CD4-positive, alpha-beta T cell treated with Interleukin-4 for 1 hour (primary cell): Measurements from ENCODE around the gene CFAP97D1.

Experiments used
- DNase-seq, 2 donors: peaks; one replicate each; pipeline ENCODE4 v3.0.0-alpha.2; 2020 to 2022

Gene CFAP97D1

DNA sequence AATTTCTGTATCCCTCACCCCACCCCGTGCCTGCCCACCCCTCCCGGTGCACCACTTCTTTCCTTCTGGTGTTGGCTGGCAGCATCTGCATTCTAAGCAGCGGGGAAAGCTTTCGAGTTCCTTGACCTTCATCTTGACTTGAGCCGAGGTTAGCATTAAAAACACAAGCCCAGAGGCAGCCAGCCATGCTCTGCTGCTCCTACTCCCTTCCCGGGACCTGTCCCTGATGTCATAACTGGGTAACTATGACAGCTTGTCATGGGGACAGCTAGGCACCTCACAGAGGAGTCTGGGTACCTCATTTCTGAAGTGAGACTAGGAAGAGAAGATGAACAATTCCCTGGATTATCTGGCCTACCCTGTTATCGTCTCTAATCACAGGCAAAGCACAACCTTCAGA is at the start of gene CFAP97D1:
TSS of gene CFAP97D1 (plus strand) at position 301 of the 400 bp plus-strand sequence. CDS start at position 329, 28 bp downstream.
- DNase-seq: no peak

DNA sequence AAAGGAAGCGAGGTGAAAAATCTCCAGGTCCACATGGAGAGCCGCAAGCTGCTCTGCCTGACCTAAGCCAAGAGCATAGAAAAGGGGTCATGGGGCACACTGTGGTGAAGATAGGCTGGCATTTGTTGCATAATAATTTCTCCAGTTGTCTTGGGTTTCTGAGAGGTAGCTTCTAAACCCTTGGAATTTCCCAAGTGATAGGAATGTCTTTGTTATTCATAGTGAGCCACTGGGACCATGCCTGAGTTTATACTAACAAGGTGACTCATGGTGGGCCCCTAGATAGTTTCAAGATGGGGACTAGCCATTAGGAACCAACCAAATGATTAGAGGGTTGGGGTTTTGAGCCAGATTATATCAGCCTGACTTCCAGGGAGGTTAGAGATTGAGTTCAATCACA is 47.3 kb upstream of the CFAP97D1 start:
- no peak for DNase-seq

DNA sequence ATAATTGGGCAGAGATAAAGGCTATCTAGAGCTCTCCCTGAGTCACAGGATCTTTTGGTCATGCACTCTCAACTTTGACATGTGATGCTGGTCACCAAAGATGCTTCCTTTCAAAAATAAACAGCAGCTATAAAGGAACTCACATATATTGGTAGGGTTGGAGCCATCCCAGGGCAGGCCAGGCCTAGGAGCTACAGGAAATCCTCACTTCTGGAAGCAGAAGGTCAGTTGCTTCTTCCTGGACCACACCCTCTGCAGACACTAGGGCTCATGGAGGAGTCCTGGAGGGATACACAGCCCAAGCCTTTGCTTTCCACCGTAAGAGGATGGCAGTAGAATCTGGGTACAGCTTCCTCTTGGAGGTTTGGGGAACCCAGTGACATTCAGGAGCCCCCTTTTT is 46.3 kb upstream of the CFAP97D1 start:
- DNase-seq: no peak

DNA sequence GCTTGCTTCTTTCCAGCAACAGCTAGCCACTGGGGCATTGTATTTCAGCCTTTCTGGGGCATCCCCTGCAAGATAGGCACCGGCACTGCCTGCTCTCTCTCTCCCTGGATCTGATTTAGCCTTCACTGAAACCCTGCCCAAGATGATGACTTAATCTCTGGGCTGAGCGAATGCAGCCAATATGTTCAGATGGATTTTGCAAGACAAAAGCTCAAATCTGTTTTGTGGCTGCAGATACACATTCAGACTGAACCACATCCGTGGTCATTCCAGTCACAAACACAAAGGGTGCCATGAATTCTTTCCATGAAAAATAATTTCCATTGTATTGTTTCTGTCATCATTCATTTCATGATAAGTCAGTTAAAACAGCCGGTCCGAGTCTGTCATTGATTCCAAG is 45.9 kb upstream of the CFAP97D1 start:
- DNase-seq: no peak

DNA sequence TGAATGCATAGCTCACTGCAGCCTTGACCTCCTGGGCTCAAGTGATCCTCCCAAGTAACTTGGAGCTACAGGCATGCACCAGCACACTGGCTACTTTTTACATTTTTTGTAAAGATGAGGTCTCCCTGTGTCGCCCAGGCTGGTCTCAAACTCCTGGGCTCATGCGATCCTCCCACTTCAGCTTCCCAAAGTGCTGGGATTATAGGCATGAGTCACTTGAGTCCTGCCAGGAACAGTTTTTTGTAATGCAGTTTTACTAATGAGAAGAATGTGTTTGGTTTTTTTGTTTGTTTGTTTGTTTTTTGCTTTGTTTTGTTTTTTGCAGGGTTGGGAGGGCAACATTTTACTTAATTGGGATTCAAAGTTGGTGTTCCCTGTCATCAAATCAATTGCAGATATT is 43.8 kb upstream of the CFAP97D1 start:
- DNase-seq: no peak

DNA sequence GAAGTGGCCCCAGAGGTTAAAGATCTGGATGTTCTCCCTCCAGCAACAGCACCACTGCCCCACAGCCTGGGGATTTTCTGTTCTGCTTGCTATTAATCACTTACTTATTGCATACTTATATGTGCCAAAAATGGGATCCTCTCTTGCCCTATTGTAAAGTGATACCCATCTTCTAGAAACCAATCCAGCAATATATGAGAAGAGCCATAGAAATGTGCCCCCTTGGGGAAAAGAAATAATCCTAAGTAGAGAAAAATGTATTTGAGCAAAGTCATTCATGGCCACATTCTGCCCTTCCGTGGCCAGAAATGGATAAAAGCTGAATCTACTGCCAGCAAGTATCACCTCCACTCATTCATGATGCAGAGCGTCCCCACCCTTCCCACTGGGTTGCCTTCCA is 42.5 kb upstream of the CFAP97D1 start:
- DNase-seq: no peak

DNA sequence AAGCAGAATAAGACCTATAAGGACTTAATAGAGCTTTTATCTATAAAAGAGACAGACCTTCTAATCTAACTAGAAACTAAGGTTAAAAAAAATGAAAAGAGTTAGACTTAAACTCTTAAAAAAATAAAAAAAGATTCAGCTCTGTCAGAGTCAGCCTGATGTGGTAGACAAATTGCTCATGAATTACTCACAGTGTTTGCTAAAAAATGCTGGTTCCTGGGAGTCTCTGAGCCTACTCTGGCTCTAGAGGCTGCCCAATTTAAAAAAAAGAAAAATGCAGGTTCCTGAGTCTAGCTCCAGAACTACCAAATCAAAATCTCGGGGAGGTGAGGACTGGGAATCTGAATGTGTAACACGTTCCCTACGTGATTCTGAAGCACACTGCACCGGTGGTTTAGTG is 39.7 kb upstream of the CFAP97D1 start:
- no peak for DNase-seq

DNA sequence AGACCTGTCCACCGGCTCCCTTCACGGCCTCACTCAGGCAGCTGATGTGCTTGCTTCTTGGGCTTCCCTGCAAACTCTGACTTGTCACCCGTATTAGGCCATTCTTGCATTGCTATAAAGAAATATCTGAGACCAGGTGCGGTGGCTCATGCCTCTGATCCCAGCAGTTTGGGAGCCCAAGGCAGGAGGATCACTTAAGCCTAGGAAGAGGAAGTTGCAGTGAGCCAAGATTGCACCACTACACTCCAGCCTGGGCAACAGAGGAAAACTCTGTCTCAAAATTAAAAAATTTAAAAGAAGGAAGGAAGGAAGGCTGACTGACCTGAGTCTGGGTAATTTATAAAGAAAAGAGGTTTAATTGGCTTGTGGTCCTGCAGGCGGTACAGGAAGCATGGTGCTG is 38.6 kb upstream of the CFAP97D1 start:
- no peak for DNase-seq

DNA sequence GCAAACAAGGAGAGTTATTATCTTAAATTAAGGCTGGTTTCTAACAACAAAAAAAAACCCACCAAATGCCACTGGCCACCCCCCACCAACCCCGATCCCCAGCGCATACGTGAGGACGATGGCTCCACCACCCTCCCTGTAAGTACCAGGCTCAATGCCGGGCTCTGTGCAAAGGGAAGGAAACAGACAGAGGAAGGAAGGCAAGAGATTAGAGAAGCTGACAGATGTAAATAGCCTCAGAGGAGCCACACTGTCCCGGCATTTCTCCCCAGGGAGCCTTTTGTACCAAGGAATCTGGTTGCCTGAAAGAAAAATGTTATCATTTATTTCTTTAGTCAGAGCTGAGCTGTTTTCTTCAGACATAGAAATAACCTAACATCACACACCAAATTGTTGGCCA is 34.7 kb upstream of the CFAP97D1 start:
- no peak for DNase-seq

DNA sequence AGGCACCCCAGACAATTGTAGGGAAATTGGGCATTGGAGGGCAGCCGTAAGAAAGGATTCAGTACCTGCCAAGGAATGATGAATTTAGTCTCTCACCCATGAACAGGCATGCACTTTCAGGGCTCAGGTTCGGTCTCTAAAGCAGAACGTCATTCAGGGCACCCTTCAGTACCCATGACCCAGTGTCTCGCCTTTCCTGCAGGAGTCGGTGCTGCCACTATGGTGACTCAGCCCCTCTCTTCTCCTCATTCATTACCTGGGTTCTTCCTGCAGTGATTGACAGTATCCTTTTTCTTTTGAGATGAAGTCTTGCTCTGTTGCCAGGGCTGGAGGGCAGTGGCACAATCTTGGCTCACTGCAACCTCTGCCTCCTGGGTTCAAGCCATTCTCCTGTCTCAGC is 30.1 kb upstream of the CFAP97D1 start:
- DNase-seq: no peak

DNA sequence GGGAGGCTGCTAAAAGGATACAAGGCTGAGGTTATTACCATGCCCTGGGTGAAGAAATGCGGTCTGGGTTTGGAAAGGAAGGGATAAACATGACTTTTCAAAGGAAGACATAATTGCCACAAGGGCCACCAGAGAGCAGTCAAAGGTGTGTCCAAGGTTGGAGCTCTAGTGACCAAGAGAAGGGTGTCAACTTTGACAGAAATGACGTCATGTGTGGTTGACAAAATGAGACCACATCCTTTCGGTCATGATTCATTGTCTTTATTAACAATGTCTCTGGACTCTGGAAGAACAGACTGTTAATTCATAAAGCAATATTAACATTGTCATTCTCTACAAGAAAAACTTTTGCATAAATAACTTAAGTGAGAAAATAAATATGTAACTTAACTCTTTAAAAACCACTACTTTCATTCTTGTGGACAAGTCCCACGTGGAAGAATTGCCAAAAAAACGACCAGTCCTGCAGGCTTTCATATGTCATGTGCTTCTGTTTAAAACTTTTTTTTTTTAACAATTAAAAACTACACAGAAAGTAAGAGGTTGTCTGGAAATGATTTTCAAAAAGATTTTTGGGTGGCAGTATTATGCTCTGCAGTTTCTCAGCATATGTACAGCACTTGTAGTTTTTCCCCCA is 26.6 kb upstream of the CFAP97D1 start:
- DNase-seq: peak in 1 of 2 donors; percentile 14

DNA sequence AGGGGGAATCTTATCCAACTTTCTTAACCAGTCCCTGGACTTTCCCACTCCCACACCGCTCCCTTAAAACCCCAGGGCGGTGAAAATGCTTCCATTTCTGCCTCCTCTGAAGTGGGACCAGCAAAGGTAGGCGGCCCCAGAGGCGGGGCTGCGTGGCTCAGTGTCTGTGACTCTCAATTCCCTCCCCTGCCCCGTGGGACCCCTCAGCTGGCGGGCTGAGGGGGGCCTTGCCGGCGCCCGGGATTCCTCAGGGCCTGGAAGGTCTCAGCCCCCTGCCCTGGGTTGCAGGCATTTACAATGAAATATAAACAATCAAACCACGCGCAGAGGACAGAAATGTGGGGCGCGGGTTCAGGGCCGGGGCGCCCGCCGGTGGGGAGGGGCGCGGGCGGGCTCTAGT is 25.3 kb upstream of the CFAP97D1 start:
- DNase-seq: no peak

DNA sequence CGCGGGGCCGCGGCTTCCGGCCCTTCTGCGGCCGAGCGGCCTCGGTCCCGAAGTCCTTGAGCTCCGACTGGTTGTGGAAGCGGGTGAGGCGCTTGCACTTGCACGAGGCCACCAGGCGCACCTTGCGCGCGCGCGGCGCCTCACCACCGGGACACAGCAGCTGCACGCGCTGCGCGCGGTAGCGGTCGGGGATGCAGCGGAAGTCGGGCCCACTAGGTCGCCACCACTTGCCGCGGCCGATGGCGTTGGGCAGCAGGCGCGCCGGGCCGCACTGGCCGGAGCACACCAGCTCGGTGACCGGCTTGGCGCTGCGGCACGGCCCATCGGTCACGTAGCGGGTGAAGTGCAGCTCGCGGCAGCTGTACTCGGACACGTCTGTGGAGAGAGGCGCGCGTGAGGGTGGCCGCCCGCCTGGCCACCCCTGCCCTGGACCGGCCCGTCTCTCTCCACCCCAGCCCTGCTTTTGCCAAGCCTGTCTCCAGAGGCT is 24.8 kb upstream of the CFAP97D1 start:
- no peak for DNase-seq

DNA sequence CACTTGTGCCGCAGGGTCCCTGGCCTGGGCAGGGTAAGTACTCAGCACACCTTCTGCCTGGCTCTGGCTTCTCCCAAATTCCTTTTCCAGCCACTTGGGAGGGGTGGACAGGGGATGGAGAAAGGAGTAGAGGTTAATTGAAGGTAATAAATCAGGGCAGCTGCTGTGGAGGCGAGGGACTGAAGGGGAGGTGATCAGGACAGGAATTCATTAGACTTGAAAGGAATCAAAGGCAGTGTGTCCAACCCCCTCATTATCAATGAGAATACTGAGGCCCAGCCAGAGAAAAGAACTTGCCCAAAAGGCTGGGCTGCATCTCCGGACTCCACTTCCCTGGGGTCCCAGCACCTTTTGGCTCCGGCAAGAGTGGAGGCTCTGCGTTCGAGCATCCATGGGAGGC is 24.0 kb upstream of the CFAP97D1 start:
- DNase-seq: no peak

DNA sequence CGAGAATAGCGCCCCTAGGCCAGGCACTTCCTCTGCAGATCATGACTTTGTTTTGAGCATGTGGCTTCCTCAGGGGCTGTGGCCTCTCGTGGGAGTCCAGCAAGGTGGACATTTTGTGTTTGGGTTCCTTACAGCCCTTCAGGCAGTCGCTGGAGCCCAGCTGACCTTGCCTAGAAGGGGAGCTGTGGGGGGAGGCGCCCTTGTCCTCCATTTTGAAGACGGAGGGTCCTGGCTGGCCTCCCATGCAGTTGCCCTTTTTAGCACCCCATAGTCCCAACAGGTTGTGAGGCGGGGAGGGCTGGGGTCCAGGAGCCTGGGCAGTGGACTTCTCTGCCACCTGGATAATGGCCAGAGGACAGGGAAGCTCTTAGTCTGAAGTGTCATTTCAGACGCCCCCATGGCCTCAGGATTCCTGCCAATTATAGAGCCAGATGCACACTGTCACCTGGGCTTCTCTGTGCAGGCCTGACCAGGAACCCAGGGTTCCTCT is 23.0 kb upstream of the CFAP97D1 start:
- no peak for DNase-seq

DNA sequence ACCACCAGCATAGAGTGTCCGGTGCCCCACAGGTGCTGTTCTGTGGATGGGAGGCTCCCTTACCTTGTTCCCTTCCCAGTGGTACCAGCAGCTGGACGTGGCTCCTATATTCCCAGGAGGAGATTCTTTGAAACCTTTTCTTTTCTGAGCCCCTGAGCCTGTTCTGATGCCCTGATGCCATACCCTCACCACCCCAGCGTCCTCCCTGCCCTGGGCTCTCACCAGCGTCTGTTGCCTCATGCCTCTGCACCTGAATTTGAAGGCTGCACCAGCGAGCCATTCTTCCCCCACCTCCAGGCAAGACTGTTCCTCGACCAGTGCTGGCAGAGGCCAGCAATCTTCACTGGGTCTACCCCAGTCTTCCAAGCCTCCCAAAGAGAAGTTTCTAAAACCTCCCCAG is 22.1 kb upstream of the CFAP97D1 start:
- DNase-seq: no peak

DNA sequence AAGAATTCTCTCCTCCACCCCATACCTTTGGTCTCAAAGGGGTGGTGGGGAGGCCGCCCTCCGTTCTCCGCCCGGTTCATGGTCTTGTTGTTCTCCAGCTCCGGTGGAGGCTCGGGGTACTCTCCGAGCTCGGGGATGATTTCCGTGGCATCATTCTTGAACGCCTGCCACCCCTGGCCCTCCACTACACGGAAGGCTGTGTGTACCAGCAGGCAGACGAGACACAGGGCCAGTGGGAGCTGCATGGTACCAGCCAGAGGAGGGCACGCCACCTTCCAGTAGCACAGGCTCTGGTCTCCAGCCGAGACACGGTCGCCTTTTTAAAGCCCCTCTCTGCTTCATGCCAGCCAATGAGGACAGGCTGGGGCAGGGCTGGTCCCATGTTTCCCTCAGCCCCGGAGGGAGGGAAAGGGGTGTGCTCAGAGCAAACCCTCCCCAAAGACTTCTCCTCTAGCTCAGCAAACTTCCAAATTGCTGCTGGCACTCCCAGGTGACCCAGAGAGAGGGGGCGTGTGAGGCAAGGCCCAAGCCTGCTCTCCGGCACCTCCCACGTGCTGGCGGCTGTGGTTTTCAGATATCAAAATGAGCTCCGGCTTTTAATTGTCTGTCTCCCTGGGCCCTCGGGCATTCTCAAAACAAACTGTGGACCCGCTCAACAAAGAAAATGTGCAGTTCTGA is 21.6 kb upstream of the CFAP97D1 start, which contains the start of gene SOST:
TSS of gene SOST (minus strand) at position 295 of the 678 bp plus-strand sequence. CDS start at position 245, 50 bp downstream.
- no peak for DNase-seq

DNA sequence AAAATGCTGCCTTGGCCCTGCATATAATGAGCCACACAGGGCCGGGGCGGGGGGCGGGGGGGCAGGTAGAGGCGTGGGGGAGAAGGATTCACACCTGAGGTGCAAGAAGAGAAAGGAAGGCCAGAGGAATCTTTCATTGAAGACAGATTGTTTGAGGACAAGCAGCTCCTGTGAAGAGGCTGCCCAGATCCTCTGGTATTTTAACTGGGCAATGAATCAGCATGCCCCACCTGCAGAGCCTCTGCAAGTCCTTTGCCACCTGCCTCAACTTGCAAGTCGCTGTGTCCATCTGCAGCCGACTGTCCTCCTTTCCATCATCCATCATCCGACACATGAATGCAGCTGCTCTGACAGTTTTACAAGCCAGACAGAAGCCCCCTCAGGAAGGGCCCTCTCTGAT is 20.4 kb upstream of the CFAP97D1 start:
- DNase-seq: no peak

DNA sequence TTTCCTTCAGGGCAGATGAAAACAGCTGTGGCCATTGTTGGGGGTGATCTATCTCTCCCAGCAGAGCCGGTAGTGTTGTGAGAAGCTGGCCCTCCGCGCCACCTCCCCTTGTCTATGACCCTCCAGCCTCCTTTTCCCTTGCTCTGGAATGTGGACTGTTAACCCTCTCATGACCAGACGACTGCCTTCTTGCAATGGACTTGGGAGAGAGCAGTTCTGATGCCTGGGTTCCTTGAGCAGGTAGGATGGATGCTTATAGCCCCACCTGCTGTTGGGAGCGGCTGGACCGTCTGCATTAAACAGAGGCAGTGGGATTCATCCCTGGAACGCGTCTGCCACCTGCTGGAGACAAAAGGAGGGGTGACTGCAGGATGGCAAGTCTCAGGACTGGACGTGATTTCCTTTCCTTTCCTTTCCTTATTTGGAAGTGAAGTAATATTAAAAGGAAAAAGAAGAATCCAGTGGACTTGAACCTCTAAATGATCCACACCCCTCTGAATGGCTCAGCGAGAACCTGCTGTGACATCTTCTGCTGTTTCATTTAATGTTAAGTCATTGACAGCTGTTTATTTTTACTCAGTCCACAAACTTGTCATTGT is 19.9 kb upstream of the CFAP97D1 start:
- DNase-seq: peak; percentile 86 to 88

DNA sequence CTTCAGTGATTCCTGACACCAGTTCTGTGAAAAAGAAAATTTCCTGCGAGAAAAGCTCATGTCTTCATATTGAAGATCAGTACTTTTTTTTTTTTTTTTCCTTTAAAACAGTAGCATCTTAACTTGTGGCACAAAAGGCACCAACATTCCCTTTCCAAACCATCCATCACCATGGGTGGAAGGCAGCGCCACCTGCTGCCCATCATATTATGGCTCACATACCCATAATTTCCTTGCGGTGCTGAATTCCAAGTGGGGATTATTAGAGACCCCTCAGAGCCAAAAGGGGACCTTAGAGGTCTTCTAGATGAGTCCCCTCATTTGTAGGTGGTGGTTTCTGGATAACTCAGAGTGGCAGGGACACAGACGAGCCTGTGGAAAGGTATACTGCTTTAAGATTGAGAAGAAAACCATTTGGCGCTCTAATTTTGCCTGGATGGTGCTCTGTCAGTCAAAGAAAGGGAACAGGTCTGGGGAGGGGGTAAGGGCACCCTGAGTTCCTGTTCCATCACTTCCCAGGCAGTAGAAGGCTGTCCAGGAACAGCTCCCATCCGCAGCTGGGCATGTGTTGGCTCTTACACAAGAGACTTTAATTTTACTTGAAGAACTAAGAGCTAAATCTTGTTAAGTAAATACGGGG is 13.7 kb upstream of the CFAP97D1 start:
- peak in 1 of 2 donors; percentile 34 for DNase-seq

DNA sequence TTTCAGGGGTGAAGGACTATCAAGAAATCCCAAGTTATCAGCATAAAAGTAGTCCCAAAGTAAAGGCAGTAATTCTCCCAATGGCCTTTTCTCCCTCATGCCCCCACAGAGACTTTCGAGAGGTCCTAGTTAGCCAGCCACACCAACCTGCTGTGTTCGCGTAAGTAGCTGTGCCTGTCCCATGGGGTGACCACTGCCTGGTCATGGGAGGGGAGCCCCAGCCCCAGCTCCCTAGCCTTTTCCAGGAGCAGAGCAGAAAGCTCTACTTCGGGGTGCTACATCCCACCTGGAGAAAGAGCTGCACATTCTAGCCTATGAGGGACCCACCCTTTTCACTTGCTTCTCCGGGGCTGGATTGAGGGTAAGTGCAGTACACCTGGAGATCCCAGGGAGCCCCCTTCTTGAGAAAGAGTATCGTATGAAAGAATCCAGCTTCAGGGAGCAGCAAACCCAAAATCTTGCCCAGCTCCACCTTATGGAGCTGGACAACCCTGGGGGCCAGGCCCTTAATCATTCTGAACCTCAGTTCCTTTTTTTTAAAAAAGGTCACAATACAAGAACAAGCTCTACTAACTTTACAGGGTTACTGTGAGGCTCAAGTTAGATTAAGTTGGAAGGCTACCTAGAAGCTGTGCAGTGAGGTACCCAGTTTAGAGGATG is 13.1 kb upstream of the CFAP97D1 start:
- no peak for DNase-seq

DNA sequence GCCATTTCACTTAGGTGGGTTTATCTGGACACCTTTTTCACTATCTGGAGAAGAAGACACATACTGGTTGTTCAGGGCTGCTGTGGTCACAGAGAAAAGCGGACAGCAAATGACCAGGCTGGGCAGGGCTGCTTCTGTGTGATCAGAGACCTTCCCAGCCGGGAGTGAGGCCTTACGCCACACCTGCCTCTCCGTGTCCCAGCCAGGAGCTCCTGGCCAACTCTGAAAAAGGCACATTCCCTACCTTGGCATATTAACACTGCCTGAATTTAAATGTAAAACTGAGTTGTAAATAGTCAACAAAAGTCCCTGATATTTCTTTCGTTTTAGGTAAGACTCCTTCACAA is 12.5 kb upstream of the CFAP97D1 start:
- no peak for DNase-seq

DNA sequence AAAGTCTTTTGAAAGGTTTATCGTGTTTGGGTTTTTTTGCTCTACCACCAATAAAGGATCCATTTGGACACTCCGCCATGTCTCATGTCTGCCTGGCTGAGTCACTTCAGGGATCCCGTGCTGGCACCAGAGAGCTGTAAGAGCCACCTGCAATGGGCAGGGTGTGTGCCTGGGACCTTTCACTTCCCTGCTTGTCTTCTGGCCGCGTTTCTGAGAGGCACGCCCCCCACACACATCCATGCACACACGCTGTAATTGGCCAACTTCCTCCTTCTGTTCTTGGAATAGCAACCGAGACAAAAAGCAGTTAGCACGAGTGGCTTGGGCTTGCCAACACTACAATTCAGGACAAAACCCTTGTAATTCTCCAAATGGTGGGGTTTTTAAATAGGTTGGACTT is 11.9 kb upstream of the CFAP97D1 start:
- peak; percentile 17 to 61 for DNase-seq
